Subcutaneous preadipocyte (primary cell): Measurements from ENCODE around the gene BBS1. TPM values are rescaled to one million over a fixed set of nuclear protein-coding genes. Genes with fewer than 3 reads are reported as not detected.

Experiments used
- total RNA-seq: library from RNA; depleted of rRNA; stranded (reverse); fragments of >200 nt; gene quantifications from 2 replicates; pipeline ENCODE4 v1.2.3, GENCODE V29; 2012

The BBS1 gene
- total RNA-seq, result 29.1 and 31.2 TPM in 2 replicates

DNA sequence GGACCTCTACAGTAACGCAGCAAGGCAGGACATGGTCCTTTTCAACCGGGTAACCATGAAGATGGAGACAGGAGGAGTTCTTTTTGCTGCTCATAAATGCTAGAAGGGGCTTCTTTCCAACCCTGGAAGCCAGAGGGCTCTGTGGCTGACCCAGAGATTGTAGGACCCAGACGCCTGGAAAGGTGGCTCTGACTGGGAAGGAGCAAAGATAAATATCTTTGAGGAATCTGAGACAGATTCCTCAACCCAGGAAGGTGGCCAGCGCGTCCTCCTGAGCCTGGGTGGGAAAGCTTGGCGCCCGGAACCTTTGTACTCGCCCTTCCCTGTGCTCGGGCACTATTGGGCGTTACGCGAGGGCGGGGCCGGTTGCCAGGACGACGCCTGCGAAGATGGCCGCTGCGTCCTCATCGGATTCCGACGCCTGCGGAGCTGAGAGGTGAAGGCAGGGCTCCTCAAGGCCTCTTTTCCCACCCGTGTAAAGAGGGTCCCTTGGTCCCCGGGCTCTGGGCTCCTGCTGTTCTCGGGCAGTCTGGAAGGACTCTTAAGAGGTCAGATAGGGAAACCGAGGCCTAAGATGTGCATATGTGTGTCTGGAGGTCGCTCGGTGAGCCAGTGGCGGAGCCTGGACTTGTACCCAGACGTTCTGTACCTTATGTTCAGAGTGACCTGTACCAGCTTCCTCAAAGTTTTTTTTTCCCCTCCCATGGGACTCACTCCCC, at the start of gene BBS1:
BBS1 (plus strand) TSS at position 365 of the 719 bp plus-strand sequence; CDS start at position 390, 25 bp downstream.

DNA sequence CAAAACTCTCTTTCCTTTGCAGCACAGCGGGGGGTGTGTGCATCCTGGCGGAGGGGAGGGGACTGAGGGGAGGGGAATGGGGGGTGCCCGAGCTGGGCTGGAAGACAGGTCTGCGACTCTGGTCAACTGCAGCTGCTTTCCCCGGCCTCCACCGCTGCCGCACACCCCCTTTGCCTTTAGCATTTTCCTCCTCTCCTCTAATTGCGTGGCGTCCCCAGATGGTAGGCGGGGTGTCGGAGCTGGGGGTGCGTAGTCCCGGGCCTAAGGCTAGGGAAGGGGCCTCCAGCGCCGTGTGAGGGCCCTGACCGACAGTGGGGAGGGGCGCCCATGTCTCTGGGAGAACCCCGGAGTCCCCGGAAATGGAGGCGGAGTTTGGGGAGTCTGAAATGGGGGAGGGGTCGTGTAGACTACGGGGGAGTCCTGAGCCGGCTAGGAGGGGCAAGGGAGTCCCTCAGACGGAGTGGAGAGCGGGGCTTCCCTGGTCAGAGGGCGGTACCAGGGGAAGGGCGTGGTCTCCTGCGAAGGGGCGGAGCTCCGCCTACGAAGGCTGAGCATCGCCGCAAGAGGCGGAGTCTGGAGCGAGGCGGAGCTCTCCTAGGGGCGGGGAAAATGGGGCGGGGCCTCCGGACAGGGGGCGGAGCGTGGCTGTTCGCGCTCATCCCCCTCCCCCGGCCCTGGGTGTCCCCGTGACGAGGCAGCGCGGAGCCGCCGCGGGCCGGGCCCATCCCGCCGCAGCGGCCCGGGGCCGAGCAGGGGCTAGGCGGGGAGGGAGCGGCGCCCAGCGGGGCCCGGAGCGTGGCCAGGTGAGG, 44.0 kb upstream of the BBS1 start, which contains the start of gene PELI3:
PELI3 (plus strand) TSS at position 681 of the 809 bp plus-strand sequence. CDS start 1,224 bp downstream, outside the sequence.

DNA sequence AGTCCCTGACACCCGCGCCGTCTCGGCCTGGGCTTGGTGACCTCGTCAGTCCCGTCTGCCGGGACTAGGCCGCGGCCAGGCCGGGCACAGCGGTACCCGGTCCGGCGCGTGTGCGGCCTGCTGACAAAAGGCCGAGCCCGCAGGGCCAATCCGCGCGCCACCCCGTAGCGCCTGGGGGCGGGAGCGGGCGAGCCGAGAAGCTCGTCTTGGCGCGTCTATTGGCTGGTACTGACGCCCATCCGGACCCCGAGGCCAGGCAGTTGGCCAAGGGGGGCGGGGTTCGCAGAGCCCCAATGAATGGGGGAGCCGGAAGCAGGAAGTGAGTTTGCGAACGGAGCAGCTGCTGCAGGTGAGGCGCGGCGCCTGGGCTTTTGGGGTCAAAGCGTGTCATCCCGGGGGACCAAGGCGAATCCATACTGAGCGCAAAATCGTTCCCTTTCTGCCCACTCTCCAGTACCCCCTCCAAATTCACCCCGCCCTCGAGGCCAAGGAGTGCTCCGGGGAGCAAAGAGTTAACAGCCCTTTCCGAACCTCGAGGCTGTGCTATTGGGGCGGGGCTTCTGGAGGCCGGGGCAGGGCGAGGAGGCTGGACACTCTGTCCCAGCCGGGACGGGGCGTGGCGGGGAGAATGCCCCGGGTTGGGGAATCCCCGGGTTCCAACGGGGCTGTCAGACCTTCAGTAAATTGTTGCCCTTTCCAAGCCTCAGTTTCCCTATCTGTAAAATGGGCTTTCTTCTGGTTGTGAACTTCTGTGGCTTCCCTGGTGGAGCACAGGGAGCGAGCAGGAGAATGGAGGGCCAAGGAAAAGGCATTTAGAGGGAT, 30.1 kb upstream of the BBS1 start, which contains the start of gene DPP3:
DPP3 (plus strand) TSS at position 318 of the 822 bp plus-strand sequence. CDS start 1,767 bp downstream, outside the sequence.

DNA sequence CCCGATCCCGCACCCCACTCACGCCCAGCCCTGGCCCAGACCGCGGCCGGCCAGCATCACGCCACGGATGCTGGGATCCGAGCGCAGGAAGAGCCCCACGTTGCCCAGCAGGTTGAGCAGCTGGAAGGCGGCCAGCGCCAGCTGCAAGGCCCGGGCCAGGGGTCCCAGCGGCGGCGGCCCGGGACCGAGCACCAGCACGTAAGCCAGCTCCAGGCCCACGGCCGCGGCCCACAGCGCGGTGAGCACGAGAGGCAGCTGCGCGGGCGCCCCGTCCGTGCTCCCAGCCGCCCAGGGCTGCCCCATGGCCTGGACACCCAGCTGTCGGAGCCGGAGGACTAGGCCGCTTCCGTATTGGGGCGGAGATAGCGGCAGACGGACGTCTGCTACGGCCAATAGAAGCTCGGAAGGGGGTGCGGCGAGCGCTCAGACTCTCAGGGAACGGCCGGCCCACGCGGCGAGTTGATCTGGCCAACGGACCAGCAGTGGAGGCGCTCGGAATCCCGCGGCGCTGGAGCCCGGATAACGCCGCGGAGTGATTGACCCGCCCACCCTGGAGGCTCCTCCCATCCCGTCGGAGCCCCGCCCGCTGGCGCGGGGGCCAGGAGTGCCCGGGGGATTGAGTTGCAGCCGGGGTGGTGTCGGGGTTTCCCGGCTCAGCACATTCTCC, 35.4 kb downstream of the BBS1 start, which contains the start of gene ZDHHC24:
ZDHHC24 (minus strand) TSS at position 348 of the 667 bp plus-strand sequence; CDS start at position 303, 45 bp downstream.

DNA sequence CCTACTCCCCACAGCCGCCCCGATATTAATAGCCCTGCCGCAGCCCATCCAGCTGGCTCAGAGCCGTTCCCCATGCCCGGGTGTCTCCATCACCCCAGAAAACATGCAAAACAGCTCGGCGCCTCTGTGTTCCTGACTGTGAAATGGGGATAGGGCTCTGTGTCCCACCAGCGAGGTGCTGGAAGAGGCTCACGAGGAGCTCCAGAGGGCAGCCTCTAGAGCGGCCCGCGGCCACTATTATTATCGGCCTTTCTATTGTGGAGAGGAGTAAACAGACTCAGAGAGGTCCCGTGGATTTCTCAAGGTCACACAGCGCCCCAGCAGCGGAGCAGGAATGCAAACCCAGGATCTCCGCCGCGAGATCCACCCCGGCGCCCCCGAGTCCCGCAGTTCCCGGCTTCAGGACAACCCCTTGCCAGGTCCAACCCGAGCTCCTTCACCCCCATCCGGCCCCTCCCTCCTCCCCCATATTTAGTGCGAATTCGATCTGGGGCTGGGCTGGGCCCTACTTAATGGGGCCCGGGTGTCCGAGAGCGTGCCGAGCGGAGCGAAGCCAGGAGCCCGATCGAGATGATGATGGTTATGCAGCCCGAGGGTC, 36.0 kb downstream of the BBS1 start, which contains the start of gene ACTN3:
ACTN3 (plus strand) TSS at position 536 of the 598 bp plus-strand sequence; CDS start at position 571, 35 bp downstream.

DNA sequence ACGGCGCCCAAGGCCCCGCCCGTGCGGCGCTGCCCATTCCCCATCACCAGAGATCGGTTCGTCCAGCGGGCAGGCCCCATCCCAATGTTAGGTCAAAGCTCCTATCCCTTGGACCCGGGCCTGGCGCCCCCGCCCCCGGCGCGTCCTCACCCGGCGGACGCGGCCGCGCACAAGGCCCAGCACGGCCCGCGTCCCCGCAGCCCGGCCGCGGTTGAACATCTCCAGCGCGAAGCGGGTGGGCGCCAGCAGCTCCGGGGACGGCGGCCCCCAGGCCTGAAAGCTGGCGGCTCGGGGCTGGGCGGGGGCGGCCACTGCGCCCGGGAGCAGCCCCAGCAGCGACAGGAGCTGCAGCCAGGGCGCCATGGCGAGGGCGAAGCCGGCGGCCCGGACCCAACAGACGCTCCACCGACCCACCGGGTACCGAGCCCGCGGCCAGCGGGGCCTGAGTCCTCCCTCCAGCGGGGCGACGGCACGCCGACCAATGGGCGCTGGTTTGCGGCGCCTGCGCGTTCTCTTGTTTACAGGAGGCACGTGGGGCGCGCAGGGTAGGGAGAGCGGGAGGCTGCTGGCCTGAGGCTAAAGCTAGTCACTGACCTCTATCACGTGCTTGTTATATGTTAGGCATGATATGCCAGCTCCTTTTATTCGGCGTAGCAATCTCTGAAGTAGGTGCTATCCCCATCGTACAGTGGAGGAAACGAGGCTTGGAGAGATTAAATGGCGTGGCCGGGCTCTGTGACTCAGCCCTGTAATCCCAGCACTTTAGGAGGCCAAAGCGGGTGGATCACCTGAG, 57.9 kb downstream of the BBS1 start, which contains the start of gene CTSF:
CTSF (minus strand) TSS at position 483 of the 793 bp plus-strand sequence; CDS start at position 363, 120 bp downstream.

Other genes with a start within 250 kb of the BBS1 start
- gene RAB1B, start 242.0 kb upstream of the BBS1 start, total RNA-seq, result 81.6 and 93.1 TPM in 2 replicates
- 0.73 TPM in 1 of 2 replicates, not detected in the other for gene CNIH2, start 232.5 kb upstream of the BBS1 start, total RNA-seq
- 167 and 193 TPM in 2 replicates for gene YIF1A, start 221.5 kb upstream of the BBS1 start, total RNA-seq
- gene TMEM151A, start 218.7 kb upstream of the BBS1 start, total RNA-seq, result under 0.01 and 0.20 TPM in 2 replicates
- 63.5 and 135 TPM in 2 replicates for gene CD248, start 193.6 kb upstream of the BBS1 start, total RNA-seq
- gene RIN1, start 174.2 kb upstream of the BBS1 start, total RNA-seq, result 53.3 and 68.2 TPM in 2 replicates
- 39.7 and 45.0 TPM in 2 replicates for gene BRMS1, start 165.5 kb upstream of the BBS1 start, total RNA-seq
- gene B4GAT1, start 163.0 kb upstream of the BBS1 start, total RNA-seq, result 17.2 and 19.8 TPM in 2 replicates
- gene SLC29A2, start 138.9 kb upstream of the BBS1 start, total RNA-seq, result 0.37 and 0.39 TPM in 2 replicates
- not detected in 2 replicates for gene NPAS4, start 89.6 kb upstream of the BBS1 start, total RNA-seq
- gene MRPL11, start 71.8 kb upstream of the BBS1 start, total RNA-seq, result 38.9 and 43.7 TPM in 2 replicates
- gene PELI3, start 43.7 kb upstream of the BBS1 start, total RNA-seq, result 8.5 and 11.5 TPM in 2 replicates
- 43.4 and 48.5 TPM in 2 replicates for gene DPP3, start 30.2 kb upstream of the BBS1 start, total RNA-seq
- gene ZDHHC24, start 35.4 kb downstream of the BBS1 start, total RNA-seq, result 8.8 and 12.9 TPM in 2 replicates
- under 0.01 TPM in 1 of 2 replicates, not detected in the other for gene ACTN3, start 36.3 kb downstream of the BBS1 start, total RNA-seq
- gene CTSF, start 58.0 kb downstream of the BBS1 start, total RNA-seq, result 5.3 and 15.4 TPM in 2 replicates
- 0.37 and 0.78 TPM in 2 replicates for gene CCDC87, start 82.4 kb downstream of the BBS1 start, total RNA-seq
- 30.9 and 36.0 TPM in 2 replicates for gene CCS, start 82.5 kb downstream of the BBS1 start, total RNA-seq
- gene RBM14, start 106.0 kb downstream of the BBS1 start, total RNA-seq, result 33.8 and 47.1 TPM in 2 replicates
- 90.9 and 93.3 TPM in 2 replicates for gene RBM4, start 128.1 kb downstream of the BBS1 start, total RNA-seq
- gene RBM4B, start 167.3 kb downstream of the BBS1 start, total RNA-seq, result 14.0 and 17.0 TPM in 2 replicates
- 0.39 and 0.73 TPM in 2 replicates for gene SPTBN2, start 218.6 kb downstream of the BBS1 start, total RNA-seq